Dermis blood vessel endothelial cell (primary cell): ENCODE data around the gene FSD1. TPM values are rescaled to one million over a fixed set of nuclear protein-coding genes. Genes with fewer than 3 reads are reported as not detected.
"Not testable (repeated sequence)": the region's sequence is repeated elsewhere in the genome, so short reads cannot be mapped to it uniquely, and the experiment has no call there.

Source experiments
- DNase-seq: peaks from one replicate; pipeline ENCODE4 v3.0.0; 2010
- total RNA-seq: library from RNA; depleted of rRNA; stranded (reverse); fragments of >200 nt; gene quantifications from 2 replicates; pipeline ENCODE4 v1.2.3, GENCODE V29; 2014

FSD1 gene
- total RNA-seq, 1 donor from 2014 or later: 7.0 TPM

DNA sequence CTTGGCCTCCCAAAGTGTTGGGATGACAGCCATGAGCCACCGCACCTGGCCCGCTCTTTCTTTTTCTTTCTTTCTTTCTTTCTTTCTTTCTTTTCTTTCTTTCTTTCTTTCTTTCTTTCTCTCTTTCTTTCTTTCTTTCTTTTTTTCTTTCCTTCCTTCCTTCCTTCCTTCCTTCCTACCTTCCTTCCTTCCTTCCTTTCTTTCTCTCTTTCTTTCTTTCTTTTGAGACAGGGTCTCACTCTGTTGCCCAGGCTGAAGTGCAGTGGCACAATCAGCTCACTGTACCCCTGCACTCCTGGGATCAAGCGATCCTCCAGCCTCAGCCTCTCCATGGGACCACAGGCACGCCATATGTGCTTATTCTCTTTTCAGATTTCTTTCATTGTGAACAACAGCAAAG is 18.3 kb upstream of the FSD1 start:
- DNase-seq: not testable (repeated sequence)

DNA sequence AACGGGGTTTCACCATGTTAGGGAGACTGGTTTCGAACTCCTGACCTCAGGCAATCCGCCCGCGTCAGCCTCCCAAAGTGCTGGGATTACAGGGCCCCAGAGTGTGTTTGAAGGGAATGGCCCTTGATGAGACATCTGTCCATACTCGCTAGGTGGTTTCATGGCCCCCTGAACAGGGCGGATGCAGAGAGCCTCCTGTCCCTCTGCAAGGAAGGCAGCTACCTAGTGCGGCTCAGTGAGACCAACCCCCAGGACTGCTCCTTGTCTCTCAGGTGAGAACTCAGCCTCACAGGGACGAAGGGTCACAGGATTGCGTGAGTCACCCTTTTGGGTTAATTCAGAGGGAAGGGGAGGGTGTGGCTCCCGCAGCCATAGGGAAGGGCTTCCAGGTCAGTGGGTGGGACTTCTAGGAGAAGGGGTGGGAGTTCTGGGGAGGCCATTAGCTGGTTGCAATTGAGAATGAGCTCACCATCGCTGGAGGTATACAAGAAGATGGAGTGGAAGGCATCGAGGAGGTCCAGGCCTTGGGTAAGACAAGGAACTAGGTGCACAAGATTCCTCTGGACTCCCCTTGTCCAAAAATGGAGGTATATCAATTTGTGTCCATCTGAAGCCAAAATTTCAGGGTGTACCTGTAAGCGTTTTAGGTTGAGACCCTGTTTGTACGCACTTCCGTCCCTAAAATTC is 16.2 kb upstream of the FSD1 start:
- no peak for DNase-seq

DNA sequence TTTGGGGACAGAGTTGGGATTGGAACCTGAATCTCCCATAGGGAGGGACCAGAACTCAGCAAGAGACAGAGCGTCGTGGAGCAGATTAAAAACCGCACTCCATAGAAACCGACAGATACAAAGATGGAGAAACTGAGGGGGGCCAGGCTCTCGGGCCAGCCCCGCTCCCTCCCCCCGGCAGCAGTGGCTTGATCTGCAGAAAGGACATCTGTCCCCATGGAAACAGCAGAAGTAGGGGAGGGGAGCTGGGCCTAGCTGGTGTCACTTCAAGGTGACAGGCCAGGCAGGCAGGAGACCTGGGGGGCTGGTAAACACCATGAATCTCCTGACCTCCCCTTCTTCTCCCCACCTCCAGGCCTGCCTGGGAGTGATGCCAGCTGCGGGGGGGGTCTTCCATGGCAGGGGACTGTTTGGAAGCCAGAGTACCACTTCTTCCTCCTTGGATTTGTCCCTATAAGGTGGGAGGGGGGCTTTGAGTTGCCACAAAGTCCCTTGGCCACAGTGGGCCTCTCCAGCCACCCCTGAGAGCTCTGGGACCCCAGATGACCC is 13.1 kb upstream of the FSD1 start:
- no peak for DNase-seq

DNA sequence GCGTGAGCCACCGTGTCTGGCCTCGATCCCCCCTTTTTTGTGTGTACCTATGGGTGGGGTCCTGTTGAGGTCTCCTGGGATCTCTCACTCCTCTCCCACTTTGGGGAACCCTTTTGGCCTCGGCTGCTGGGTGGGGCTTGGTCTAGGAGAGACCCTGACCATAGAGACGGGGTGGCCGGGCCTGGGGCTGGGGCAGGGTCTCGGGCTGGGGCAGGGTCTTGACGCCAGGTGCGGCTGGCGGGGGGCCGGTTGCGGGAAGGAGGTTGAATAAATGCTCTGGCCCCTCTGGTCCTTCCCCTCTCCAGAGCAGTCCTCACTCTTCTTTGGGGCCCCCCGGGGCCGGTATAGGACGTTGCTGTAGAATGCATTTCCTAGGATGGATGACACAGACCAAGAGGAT is 11.9 kb upstream of the FSD1 start:
- no peak for DNase-seq

DNA sequence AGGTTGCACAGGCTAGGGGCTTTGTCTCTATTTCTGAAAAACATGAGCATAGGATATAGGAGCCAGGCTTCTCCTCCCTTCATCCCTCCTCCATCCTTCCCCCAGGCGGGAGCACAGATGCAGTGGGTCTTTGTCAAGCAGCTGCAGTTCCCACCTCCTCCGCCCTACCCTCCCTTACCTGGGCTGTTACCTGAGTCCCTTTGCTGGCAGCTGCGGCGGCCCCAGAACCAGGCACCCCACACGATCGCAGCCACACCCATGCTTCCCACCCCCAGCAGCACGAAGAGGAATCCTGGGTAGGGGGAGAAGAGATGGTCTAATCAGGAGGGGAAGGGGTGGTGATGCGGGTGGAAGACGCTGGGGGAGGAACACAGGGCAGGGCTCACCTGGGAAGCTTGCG is 10.0 kb upstream of the FSD1 start:
- no peak for DNase-seq

DNA sequence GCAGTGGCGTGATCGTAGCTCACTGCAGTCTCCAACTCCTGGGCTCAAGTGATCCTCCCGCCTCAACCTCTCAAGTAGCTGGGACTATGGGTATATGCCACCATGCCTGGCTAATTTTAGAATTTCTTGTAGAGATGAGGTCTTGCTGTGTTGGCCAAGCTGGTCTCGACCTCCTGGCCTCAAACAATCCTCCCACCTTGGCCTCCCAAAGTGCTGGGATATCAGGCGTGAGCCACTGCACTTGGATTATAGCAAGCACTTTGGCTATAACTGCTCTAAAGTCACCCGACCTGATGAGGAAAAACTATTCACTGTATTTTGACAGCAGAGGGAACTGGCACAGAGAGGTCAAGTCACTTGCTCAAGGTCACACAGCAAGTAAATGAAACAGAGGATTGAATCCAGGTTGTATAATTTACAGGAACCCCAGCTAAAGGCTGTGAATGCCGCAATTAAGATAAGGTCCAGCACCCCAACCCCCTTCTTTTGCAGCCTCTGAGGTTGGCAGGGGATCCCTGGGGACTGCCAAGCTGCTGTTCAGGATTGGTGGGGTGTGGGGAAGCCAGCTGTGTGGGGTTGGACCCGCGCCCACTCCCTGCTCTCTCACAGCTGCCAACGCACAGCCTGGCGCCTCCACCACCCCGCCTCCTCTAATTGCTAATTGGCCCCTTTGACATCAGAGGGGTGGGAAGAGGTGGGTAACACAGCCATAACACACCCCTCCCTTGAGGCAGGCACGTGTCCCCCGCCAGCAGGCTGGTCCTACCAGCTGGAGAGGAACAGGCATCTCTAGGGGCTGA is 8.2 kb upstream of the FSD1 start:
- DNase-seq: no peak

DNA sequence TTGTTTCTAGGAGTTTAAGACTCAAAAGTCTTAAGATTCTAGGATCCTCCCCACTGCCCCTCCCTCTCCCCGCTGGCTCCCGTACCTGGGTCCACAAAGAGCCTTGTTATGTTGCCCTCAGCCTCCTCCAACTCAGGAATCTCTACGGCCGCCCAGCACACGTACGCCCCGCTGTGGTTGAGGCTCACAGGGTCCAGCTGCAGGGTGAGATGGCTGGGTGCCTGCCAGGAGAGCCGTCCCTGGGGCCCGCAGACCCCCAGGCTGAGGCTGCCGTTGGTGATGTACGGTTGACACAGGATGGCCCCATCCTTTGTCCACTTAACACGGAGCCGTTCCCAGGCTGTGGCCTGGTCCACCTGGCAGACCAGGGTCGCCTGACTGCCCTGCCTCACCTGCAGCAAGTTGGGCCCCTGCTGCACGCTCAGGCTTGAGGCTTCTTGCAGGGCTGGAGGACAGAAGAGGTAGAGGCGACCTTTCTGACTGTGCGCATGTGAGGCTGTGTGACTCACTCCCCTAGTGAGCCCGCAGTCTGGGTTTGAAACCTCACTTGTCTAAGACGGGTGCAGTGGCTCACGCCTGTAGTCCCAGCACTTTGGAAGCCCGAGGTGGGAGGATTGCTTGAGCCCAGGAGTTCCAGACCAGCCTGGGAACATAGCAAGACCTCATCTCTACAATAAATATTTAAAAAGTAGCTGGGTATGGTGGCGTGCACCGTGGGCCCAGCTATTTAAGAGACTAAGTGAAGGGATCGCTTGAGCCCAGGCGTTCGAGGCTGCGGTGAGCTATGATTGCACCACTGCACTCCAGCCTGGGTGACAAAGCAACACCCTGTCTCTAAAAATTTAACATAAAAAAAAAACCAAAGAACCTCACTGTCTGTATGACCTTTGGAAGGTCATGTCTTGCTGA is 6.2 kb upstream of the FSD1 start:
- no peak for DNase-seq

DNA sequence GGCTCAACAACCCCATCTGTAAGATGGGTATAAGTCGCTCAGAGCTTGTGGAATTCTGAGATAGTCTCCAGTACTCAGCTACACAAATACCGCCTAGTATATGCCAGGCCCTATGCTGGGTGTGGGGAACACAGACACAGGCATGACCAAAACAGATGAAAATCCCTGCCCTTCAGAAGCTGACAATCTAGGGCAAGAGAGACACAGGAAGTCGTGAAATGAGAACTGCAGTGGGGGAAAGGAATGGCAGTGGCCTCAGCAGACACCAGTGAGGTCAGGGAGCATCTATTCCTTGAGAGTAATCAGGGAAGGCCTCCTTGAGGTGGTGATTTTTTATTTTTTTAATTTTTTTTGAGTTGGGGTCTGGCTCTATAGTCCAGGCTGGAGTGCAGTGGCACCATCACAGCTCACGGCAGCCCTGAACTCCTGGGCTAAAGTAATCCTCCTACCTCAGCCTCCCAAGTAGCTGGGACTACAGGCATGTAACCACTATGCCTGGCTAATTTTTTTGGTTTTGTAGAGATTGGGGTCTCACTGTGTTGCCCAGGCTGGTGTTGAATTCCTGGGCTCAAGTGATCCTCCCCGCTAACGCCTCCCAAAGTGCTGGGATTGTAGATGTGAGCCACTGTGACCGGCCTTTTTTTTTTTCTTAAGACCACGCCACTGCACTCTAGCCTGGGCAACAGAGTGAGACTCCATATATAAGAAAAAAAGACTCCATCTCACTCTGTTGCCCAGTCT is 5.4 kb upstream of the FSD1 start:
- no peak for DNase-seq

DNA sequence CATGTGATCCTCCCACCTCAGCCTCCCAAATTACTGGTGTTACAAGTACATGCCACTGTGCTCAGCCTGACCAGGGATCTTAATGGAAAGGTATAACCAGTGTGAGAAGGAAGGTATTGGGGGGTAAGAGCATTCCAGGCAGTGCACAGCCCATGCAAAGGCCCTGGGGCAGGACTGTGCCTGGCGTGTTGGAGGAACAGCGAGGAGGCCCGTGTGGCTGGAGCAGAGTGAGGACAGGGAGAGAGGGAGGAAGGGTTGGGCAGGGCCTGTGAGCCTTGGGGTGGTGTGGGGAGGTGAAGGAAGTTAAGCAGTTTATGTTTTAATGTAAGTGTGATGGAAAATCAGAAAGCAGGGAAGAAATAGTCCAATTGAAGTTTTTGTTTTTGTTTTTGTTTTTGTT is 3.8 kb upstream of the FSD1 start:
- DNase-seq: no peak

DNA sequence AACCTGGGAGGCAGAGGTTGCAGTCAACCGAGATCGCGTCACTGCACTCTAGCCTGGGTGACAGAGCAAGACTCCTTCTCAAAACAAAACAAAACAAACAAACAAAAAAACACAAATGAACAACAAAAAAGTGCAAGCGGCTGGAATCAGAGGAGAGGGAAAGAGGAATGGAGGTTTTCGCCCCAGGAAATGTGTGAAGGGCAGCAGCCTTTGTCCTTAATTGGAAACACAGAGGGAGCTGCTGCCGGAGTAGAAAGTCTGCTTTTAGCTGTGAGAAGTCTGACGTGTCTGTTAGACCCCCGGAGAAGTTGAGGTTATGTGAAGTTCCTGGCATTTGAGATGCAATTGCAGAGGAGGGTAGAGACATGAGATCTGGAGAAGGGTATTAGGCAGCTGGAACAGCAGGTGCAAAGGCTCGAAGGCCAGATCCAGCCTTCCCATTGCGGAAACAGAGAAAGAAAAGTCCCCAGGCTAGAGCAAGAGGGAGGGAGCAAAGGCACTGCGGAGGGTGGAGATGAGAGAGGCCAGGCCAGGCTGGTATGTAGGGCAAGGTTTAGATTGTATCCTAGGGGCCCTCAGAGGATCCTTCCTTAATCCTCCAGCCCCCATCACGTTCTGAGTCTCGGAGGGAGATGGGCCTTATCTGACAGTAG is 2.7 kb upstream of the FSD1 start:
- DNase-seq: no peak

DNA sequence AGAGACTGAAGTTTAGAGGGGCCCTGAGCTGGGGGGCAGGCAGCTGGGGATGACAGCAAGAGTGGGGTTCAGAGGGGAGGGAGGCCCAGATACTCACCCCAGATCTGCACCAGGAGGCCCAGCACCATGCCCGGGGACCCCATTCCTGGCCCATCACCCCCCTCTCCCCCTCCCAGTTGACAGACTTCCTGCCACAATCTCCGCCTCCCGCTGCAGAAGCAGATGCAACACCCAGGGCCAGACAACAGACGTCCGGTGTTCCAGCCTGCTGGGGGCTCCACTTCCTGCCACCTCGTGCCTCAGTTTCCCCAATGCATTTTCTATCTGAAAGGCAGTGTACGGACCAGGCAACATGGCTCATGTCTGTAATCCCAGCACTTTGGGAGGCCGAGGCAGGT is 2.2 kb upstream of the FSD1 start, which contains the start of gene TMIGD2:
Gene TMIGD2 (minus strand): TSS at position 147 of the 398 bp plus-strand sequence. CDS start 4 bp downstream, at position 143.
- DNase-seq: no peak

DNA sequence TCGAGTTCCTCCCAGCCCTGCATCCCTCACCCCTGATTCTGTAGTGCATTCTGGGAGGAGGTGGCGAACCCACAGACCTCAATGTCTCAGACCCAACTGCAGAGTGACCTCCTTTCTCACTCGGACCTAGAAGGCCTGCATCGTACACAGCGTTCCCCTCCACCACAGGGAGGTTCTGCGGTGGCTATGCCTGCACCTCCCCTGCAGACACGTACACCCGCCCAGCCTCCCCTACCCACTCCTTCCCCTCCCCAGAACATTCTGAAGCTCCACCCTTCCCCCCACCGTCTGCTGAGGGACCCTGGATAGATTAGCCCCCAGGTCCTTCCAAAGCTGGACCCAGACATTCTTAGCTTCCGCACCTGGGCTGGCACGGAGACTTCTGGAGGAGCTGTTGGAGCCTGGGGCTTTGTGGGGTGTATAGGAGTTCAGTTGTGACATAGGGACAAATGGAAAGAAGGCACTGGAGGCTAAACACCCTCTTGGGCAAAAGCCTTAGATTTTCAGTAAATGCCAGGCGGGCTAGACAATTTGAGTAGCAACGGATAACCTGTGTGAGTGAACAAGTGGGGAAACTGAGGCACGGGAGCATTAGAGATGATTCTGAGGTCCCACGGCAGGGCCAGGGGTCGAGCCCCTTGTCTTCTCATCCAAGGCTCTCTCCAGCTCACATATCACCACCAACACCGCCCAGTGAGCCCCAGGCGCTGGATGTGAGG is 420 bp upstream of the FSD1 start:
- DNase-seq: no peak

DNA sequence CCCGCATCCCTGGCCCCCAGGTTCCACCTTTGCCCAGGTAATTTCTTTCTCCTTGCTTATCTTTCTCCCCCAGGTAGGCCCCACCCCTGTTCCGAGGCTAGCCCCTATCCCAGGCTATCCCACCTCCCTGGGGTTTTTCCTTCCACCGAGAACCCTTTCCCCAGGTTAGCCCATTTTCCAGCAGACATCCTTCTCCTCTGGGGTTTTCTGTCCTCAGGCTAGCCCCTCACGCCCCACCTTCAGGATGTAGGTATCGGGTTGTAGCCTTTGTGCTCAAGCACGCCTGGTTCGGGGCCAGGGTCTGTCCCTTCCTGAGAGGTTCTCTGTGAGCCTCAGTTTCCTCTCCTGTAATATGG is 837 bp downstream of the FSD1 start:
- no peak for DNase-seq

DNA sequence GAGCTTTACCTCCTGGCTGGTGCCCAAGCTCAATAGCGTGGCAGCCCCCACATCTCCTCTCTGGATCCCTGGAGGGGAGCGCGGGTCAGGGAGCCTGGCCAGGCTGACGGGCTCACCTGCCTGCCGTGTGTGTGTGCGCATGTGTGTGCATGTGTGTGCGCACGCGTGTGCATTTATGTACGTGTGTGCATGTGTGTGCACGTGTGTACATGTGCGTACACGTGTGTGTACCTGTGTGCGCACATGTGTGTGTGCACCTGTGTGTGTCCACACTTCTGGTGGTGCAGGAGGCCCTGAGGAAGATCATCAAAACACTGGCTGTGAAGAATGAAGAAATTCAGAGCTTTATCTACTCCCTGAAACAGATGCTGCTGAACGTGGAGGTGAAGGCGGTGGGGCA is 1.3 kb downstream of the FSD1 start:
- DNase-seq: no peak

DNA sequence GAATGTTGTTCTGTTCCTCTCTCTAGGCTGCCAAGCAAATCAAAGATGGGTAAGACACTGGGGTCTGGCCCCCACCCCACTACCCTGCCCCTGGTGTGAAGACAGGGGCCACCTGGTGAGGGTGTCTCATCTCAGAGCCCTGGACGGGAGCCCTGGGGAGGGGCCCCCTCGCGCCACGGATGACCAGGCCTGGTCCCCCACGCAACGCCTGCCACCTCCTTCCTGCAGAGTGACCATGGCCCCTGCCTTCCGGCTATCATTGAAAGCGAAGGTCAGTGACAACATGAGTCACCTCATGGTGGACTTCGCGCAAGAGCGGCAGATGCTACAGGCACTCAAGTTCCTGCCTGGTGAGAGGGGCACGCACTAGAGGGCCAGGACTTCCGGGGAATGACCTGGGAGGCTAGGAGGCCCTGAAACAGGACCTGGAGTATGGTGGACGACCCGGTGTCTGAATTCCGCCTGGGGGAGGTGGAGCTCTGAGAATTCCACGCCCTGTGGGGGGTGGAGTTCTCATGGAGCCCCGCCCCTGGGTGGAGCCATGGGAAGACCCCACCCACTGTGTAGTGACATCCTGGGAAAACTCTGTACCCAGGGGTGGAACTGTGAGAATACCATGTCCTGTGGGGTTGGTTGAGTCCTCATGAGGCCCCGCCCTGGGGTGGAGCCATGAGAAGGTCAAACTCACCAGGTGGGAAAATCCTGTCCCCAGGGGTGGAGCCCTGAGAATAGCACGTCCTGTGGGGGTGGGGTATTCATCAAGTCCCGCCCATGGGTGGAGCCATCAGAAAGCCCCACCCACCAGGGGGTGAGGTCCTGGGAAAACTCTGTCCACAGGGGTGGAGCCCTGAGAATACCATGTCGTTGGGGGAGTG is 6.1 kb downstream of the FSD1 start:
- DNase-seq: no peak

DNA sequence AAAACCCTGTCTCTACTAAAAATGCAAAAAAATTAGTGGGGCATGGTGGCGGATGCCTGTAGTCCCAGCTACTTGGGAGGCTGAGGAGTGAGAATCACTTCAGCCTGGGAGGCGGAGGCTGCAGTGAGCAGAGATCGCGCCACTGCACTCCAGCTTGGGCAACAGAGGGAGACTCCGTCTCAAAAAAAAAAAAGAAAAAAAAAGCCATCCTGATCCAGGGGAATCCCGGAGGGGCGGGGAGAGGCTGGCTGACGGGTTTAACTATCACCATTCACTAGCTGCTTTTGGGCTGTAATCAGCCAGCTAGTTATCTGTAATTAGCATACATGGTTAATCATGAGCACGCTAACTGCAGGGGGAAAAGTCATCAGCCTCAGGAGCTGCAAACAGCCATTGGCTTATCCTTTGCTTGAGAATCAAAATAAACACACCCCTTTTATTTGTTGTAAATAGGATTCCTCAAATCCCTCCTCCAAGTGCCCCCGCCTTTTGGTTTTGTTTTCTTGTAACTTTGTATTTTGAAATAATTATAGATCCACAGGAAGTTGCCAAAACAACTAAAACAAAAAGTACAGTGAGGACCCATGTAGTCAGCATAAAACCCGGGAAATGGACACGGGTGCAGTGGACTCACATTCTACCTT is 9.6 kb downstream of the FSD1 start:
- DNase-seq: no peak

DNA sequence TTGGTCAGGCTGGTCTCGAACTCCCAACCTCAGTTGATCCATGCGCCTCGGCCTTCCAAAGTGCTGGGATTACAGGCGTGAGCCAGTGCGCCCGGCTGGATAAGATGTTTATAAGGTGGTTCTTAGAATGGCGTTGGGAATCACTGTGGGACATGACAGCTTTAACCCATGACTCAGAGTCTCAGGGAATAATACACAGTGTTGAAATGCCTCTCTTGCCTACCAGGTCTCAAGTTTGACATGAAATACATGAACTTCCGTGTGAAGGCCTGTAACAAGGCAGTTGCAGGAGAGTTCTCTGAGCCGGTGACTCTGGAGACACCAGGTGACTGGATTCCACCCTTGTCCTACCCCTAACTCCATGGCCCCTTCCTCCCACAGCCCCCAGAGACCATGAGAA is 12.6 kb downstream of the FSD1 start:
- DNase-seq: no peak

DNA sequence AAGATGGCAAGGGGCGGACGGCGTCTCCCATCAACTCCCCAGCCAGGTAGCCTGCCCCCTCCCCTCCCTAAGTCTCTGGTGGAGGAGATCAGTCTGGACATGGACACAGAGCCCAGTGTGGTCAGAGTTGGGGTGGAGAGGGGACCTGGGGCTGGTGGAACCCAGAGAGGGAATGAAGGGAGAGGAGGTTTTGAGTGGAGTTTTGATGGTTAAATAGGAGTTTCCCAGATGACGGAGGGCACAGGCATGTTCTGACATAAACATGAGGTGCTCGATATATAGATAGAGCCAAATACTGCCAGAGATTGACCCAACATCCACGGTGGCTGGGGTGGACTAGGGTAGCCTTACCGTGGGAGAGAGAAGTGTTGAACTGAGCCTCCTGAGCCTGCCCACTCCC is 14.1 kb downstream of the FSD1 start:
- DNase-seq: no peak

DNA sequence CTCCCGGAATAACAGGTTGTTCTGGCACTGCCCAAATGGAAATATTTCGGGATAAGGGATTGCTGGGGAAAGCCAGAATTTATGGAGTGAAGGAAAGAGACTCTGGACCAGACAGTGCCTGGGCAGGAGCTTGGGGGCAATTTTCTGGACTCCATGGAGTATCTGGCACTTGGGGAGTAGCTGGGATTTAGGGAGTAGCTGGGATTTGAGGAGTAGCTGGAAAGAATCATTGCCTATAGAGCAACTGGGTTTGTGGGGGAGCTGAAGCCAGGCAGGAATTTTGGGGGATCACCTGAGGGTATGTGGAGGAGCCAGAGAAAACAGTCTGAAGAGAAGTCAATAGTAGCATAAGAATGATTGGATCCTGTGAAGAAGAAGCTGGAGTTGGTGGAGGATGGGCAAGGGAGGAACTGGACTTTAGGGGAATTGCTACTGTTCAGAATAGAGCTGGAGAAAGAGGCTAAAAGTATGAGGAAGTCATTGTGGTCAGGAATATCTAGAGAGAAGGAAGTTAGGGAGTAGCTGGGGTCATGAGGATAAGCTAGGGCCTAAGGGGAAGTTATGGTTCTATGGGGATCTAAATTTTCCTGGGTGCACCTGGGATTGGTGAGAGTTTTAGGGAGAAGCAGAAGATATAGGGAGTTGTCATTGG is 14.8 kb downstream of the FSD1 start:
- DNase-seq: no peak
